ENCODE results near the gene GCNT2.
"Not testable (repeated sequence)": the region's sequence is repeated elsewhere in the genome, so short reads cannot be mapped to it uniquely, and the experiment has no call there.

The GCNT2 gene

DNA sequence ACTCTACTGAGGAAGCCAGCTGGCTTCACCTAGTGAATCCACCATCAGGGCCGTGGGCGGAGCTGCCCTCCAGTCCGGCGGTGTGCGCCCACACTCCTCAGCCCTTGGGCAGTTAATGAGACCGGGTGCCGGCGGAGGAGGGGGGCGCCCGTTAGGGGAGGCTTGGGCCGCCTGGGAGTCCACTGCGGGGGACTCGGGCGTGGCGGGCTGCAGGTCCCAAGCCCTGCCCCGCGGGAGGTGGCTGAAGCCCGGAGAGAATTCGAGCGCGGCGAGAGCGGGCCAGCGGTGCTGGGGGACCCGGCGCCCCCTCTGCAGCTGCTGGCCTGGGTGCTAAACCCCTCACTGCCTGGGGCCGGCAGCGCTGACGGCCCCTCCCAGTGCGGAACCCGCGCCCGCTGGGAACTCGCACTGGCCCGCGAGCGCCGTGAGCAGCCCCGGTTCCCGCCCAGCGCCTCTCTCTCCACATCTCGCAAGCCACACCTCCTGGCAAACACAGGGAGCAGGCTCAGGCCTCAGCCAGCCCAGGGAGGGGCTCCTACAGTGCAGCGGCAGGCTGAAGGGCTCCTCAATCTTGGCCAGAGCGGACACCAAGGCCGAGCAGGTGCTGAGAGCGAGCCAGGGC, 38.4 kb upstream of the GCNT2 start:
- DNase-seq (ENCODE audit: low spot score): no peak
- in situ Hi-C loops (cut with MboI; ENCODE audit: low sequenced_read_pairs, unreplicated experiment): loop anchor here (25.0 kb wide), 1 partner anchor 580 kb away; no protein-coding TSS in a partner anchor
- TF ChIP-seq, protein P1, sequence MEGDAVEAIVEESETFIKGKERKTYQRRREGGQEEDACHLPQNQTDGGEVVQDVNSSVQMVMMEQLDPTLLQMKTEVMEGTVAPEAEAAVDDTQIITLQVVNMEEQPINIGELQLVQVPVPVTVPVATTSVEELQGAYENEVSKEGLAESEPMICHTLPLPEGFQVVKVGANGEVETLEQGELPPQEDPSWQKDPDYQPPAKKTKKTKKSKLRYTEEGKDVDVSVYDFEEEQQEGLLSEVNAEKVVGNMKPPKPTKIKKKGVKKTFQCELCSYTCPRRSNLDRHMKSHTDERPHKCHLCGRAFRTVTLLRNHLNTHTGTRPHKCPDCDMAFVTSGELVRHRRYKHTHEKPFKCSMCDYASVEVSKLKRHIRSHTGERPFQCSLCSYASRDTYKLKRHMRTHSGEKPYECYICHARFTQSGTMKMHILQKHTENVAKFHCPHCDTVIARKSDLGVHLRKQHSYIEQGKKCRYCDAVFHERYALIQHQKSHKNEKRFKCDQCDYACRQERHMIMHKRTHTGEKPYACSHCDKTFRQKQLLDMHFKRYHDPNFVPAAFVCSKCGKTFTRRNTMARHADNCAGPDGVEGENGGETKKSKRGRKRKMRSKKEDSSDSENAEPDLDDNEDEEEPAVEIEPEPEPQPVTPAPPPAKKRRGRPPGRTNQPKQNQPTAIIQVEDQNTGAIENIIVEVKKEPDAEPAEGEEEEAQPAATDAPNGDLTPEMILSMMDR (IDR thresholded peaks at IDR 0.05; ENCODE audit: borderline replicate concordance, control extremely low read depth, extremely low read depth, insufficient read depth, missing control alignments): no peak

DNA sequence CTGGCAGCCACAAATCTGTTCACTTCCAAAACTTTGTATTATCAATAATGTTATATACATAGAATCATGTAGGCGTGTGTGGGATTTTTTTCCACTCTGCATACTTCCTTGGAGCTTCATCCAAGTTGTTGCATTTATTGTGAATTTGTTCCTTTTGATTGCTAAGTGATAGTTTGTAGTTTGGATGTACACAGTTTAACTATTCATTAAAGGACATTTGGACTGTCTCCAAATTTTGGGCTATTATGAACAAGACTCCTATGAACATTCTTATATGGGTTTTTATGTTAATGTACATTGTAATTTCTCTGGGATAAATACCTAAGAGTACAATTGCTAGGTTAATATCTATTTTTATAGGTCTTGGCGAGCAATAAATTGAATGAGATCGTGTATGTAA, 36.2 kb upstream of the GCNT2 start:
- no peak for DNase-seq (ENCODE audit: low spot score)
- TF ChIP-seq, protein P1 (IDR thresholded peaks at IDR 0.05; ENCODE audit: borderline replicate concordance, control extremely low read depth, extremely low read depth, insufficient read depth, missing control alignments): no peak
- in situ Hi-C loops (cut with MboI; ENCODE audit: low sequenced_read_pairs, unreplicated experiment): loop anchor here (25.0 kb wide), 1 partner anchor 577 kb away; no protein-coding TSS in a partner anchor

DNA sequence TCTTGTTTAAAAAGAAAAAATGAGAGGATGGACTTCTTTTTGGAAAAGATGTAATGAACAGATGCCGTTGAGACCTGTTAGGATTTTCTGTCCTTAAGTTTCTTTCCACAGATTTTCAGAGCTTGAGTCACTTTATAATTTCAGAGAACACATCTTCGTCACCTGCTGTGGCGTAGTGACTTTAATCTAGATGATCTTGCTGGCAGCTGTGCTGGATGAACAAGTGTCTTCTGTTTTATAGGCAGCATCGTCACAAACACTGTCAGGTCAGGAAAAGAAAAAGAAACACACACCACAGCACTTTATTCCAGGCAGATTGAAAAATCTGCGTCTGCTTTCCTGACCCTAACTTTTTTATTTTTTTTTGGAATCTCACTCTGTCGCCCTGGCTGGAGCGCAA, 35.7 kb upstream of the GCNT2 start:
- TF ChIP-seq, protein P1 (IDR thresholded peaks at IDR 0.05; ENCODE audit: borderline replicate concordance, control extremely low read depth, extremely low read depth, insufficient read depth, missing control alignments): no peak
- DNase-seq (ENCODE audit: low spot score): no peak
- in situ Hi-C loops (cut with MboI; ENCODE audit: low sequenced_read_pairs, unreplicated experiment): loop anchor here (25.0 kb wide), 1 partner anchor 577 kb away; no protein-coding TSS in a partner anchor

DNA sequence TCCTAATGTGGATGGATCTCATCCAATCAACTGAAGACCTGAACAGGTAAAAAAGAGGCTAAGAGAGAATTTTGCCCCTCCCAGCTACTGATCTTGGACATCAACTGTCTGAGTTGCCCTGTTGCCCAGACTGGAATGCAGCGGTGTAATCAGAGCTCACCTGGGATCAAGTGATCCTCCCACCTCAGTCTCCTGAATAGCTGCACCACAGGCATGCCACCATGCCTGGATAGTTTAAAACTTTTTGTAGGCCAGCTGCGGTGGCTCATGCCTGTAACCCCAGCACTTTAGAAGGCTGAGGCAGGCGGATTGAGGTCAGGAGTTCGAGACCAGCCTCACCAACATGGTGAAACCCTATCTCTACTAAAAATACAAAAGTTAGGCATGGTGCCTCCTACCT, 34.9 kb upstream of the GCNT2 start:
- no peak for DNase-seq (ENCODE audit: low spot score)
- in situ Hi-C loops (cut with MboI; ENCODE audit: low sequenced_read_pairs, unreplicated experiment): loop anchor here (25.0 kb wide), 1 partner anchor 576 kb away; no protein-coding TSS in a partner anchor
- TF ChIP-seq, protein P1 (IDR thresholded peaks at IDR 0.05; ENCODE audit: borderline replicate concordance, control extremely low read depth, extremely low read depth, insufficient read depth, missing control alignments): no peak

DNA sequence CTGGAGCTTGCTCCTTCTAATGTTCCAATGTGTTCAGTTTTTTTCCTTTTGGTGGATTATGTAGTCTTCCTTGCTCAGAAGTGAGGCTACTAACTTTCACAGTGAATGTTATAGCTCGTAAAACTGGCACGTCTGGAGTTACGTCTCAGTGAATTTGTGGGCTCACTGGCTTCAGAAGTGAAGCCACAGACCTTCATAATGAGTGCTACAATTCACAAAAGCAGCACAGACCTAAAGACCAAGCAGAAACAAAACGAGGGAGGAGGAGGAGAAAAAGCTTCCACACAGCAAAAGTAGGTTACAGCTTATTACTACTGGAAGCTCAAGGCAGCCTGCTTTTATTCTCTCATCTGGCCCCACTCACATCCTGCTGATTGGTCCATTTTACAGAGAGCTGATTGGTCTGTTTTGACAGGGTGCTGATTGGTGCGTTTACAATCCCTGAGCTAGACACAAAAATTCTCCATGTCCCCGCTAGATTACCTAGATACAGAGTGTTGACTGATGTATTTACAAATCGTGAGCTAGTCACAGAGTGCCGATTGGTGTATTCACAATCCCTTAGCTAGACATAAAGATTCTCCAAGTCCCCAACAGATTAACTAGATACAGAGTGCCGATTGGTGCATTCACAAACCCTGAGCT, 34.1 kb upstream of the GCNT2 start:
- not testable (repeated sequence) for DNase-seq (ENCODE audit: low spot score)
- in situ Hi-C loops (cut with MboI; ENCODE audit: low sequenced_read_pairs, unreplicated experiment): loop anchor here (25.0 kb wide), 1 partner anchor 575 kb away; no protein-coding TSS in a partner anchor

DNA sequence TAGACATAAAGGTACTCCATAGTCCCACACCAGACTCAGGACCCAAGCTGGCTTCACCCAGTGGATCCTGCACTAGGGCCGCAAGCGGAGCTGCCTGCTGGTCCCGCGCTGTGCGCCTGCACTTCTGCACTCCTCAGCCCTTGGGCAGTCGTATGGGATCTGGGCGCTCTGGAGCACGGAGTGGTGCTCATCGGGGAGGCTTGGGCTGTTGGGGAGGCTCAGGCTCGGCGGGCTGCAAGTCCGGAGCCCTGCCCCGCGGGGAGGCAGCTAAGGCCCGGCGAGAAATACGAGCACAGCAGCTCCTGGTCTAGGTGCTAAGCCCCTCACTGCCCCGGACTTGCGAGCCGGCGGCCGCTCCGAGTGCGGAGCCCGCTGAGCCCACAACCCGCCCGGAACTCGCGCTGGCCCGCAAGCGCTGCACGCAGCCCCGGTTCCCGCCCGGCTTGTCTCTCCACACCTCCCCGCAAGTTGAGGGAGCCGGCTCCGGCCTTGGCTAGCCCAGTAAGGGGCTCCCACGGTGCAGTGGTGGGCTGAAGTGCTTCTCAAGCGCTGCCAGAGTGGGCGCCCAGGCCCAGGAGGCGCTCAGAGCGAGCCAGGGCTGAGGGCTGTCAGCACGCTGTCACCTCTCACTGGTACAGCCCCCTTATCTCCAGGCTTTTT, 33.4 kb upstream of the GCNT2 start:
- TF ChIP-seq, protein P1 (IDR thresholded peaks at IDR 0.05; ENCODE audit: borderline replicate concordance, control extremely low read depth, extremely low read depth, insufficient read depth, missing control alignments): no peak
- in situ Hi-C loops (cut with MboI; ENCODE audit: low sequenced_read_pairs, unreplicated experiment): loop anchor here (25.0 kb wide), 1 partner anchor 575 kb away; no protein-coding TSS in a partner anchor
- DNase-seq (ENCODE audit: low spot score): no peak
